Right lobe of liver (tissue), 6 donors: ENCODE data around the gene SOCS3. TPM values are rescaled to one million over a fixed set of nuclear protein-coding genes. Genes with fewer than 3 reads are reported as not detected.

Source experiments
- ATAC-seq, 4 donors: fragments of 200-7000 bp; cut with Tn5 transposase; one replicate each; pipeline ENCODE4 v1.9.1; 2020; ENCODE audit warnings: mild to moderate bottlenecking in 4 of 4, moderate library complexity in 4 of 4
- DNase-seq, 3 donors: peaks; one replicate each; pipeline ENCODE4 v3.0.0-alpha.2; 2020
- H3K27ac ChIP-seq, 3 donors: fragments of 200-600 bp; one replicate each; pipeline ENCODE4 v1.8.0; 2022
- H3K27me3 ChIP-seq, 2 donors: fragments of 200-600 bp; one replicate each; pipeline ENCODE4 v1.8.0; 2022
- H3K36me3 ChIP-seq, 4 donors: fragments of 200-600 bp; sonication (generic) in 1 of 4; one replicate each; pipeline versions ENCODE4 v1.5.1 to v1.8.0; 2017 to 2022; ENCODE audit warnings: control low read depth in 1 of 4
- H3K4me1 ChIP-seq, 4 donors: fragments of 200-600 bp; sonication (generic) in 1 of 4; one replicate each; pipeline versions ENCODE4 v1.5.1 to v1.8.0; 2017 to 2022; ENCODE audit warnings: control low read depth in 1 of 4
- H3K4me3 ChIP-seq, 3 donors: fragments of 200-600 bp; one replicate each; pipeline ENCODE4 v1.8.0; 2022
- H3K9me3 ChIP-seq, 4 donors: fragments of 200-600 bp; sonication (generic) in 1 of 4; one replicate each; pipeline versions ENCODE4 v1.5.1 to v1.8.0; 2017 to 2022; ENCODE audit warnings: control low read depth in 1 of 4
- CTCF ChIP-seq, 4 donors: fragments of 200-600 bp in 3 of 4; fragments of 450-650 bp in 1 of 4; IDR thresholded peaks; one replicate each; pipeline versions ENCODE4 v1.5.1 to v1.8.0; 2016 to 2022; ENCODE audit warnings: antibody characterized with exemption in 4 of 4, mild to moderate bottlenecking in 2 of 4
- POLR2A ChIP-seq: fragments of 450-650 bp; IDR thresholded peaks from one replicate; pipeline ENCODE4 v1.6.1; 2017; ENCODE audit warnings: antibody characterized with exemption, mild to moderate bottlenecking
- WGBS: methylation state at CpG from one replicate; pipeline ENCODE4 v1.1.6; 2018; ENCODE audit warnings: low coverage, low lambda C conversion rate; ENCODE audit not compliant: insufficient coverage; ENCODE audit errors: missing lambda C conversion rate; 5-methylcytosine and 5-hydroxymethylcytosine counted together
- intact Hi-C, 2 donors: fragments of 100-400 bp; cut with DNase I; formaldehyde crosslinking; loops; one replicate each; pipeline versions ENCODE4 v1.11.2 to v1.14.1; 2022
- total RNA-seq, 6 experiments: library from RNA; depleted of rRNA in 2 of 6; stranded (reverse); fragments of >200 nt in 2 of 6; fragmentation: NEBNext Ultra II Directional in 3 of 6; extraction: Animal tissue kit (Norgen Biotek cat#: 25700) in 3 of 6; gene quantifications; one replicate each; pipeline versions ENCODE4 v1.1.0 to v1.2.4, GENCODE V29; 2016 to 2023
- donor health status: DM: no; HTN: yes; CAD: no.
- donor health status: DM: no; HTN: no; CAD: no.
- donor health status: DM: no; HTN: no; CAD: no.
- donor health status: DM: no; HTN: yes; CAD: no.
- donor health status: DM: no; HTN: yes; CAD: no.

Gene SOCS3
- total RNA-seq, 6 experiments from 2014 or later: 1.2 to 87.3 (median 24.1) TPM

DNA sequence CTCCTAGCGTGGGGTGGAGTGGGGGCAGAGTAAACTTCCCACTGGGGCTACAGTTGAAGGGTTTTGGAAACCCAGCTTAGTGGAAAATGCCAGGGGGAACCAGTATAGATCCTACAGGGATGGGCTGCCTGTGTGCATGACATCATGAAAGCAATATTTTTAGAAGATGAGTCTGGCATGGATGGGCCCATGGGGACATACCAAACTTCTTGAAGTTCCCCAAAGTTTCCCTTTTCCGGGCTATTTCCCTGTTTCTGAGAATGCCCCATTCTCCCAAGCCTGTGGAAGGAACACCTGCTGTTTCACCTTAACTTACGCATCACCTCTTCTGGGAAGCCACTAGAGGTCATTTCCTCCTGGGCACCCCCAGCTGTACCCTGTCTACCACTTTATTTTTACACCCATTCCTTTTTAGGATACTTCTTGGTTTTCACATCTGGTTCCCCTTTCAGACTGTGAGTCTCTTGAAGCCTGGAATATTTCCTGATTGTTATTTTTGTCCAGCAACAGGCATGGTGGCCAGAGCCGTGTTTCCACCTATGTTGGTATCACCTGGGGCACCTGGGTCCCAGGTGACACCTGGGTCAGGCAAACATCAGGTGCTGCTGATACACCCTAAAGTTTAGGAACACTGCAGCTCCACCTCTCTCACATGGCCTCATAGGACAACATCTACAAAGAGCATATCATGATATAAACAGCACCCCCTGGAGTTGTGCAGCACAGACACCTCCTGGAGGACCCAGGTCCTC, 9.8 kb downstream of the SOCS3 start:
- H3K27me3 ChIP-seq: no peaks in the 10 kb centered on the region
- intact Hi-C loops: no loop called here
- no peaks in the 10 kb centered on the region for H3K36me3 ChIP-seq
- WGBS: 77% methylated on average over 4 of the region's 4 CpGs
- ATAC-seq (no peak), DNase-seq (no peak)
- H3K4me3 ChIP-seq: no peak overlapping the region
- H3K4me1 ChIP-seq: peaks cover 0 to 35% (median 17%) of the 10 kb centered on the region in 4 donors
- no peaks in the 10 kb centered on the region for H3K9me3 ChIP-seq
- TF ChIP-seq CTCF (IDR thresholded peaks at IDR 0.05): no peak
- no peak for TF ChIP-seq POLR2A
- H3K27ac ChIP-seq: no peak overlapping the region

- Histone ChIP-seq H3K4me1 (peaks cover 0 to 19% (median 9%) of the 10 kb centered on the region in 4 donors), H3K9me3 (no peaks in the 10 kb centered on the region), H3K4me3 (no peak overlapping the region), H3K36me3 (no peaks in the 10 kb centered on the region), H3K27me3 (no peaks in the 10 kb centered on the region), H3K27ac (no peak overlapping the region)
- intact Hi-C loops: no loop called here
- no peak for ATAC-seq
- no peak for TF ChIP-seq POLR2A
- TF ChIP-seq CTCF (IDR thresholded peaks at IDR 0.05): no peak
- 70% methylated on average over 7 of the region's 9 CpGs for WGBS
- no peak for DNase-seq
Observed at GRCh38 chr17:78348055-78348770, 11.7 kb downstream of the SOCS3 start.

DNA sequence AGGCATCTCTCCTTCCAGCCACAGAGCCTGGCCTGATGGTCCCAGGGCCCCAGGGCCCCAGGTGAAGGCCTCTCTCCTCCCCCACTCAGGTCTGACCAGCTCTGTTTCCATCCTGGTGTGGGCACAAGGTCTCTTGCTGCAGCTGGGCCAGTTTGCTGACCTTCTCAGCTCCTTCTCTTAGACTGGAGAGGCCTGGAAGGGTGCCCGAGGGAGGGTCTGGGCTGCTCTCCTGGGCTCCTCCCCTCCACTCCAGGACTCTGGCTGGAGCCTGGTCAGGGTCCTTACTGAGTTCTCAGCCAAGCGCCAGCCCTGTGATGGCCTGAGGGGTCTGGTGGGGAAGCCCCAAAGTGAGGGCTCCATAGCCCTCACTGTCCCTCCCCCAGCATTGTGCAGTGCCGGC, 12.4 kb downstream of the SOCS3 start:
- 75% methylated on average over 1 of the region's 3 CpGs for WGBS
- Histone ChIP-seq H3K36me3 (no peaks in the 10 kb centered on the region), H3K4me3 (no peak overlapping the region), H3K9me3 (no peaks in the 10 kb centered on the region), H3K27ac (no peak overlapping the region), H3K4me1 (peaks cover 0 to 22% (median 8%) of the 10 kb centered on the region in 4 donors), H3K27me3 (no peaks in the 10 kb centered on the region)
- DNase-seq (no peak), ATAC-seq (no peak)
- no peak for TF ChIP-seq POLR2A
- no peak for TF ChIP-seq CTCF (IDR thresholded peaks at IDR 0.05)
- intact Hi-C loops: no loop called here

- DNase-seq (no peak), ATAC-seq (no peak)
- intact Hi-C loops: no loop called here
- no peak overlapping the region for H3K4me3 ChIP-seq
- TF ChIP-seq CTCF (IDR thresholded peaks at IDR 0.05) (no peak), POLR2A (no peak)
- 87% methylated on average over 10 of the region's 13 CpGs for WGBS
- H3K27ac ChIP-seq: no peak overlapping the region
- no peaks in the 10 kb centered on the region for H3K27me3 ChIP-seq
- H3K9me3 ChIP-seq: no peaks in the 10 kb centered on the region
- H3K4me1 ChIP-seq: peaks cover 0 to 21% (median 7%) of the 10 kb centered on the region in 4 donors
- no peaks in the 10 kb centered on the region for H3K36me3 ChIP-seq
Observed at GRCh38 chr17:78346605-78347250, 13.1 kb downstream of the SOCS3 start.
